Thyroid gland (tissue), 4 donors: ENCODE measurements around the gene LRRC41.

Experiments
- POLR2A ChIP-seq, 2 donors: fragments of 450-650 bp; IDR thresholded peaks; one replicate each; pipeline ENCODE4 v1.6.1; 2017; ENCODE audit warnings: antibody characterized with exemption in 2 of 2, mild to moderate bottlenecking in 2 of 2, moderate library complexity in 1 of 2
- TF ChIP-seq, protein P1 (sequence below), 6 experiments: fragments of 200-600 bp in 3 of 6; fragments of 450-650 bp in 3 of 6; sonication (generic) in 3 of 6; IDR thresholded peaks; one replicate each; pipeline ENCODE4 v1.5.1; 2016 to 2019; ENCODE audit warnings: antibody characterized with exemption in 6 of 6, mild to moderate bottlenecking in 2 of 6, inconsistent platforms in 1 of 6, moderate library complexity in 1 of 6

DNA sequence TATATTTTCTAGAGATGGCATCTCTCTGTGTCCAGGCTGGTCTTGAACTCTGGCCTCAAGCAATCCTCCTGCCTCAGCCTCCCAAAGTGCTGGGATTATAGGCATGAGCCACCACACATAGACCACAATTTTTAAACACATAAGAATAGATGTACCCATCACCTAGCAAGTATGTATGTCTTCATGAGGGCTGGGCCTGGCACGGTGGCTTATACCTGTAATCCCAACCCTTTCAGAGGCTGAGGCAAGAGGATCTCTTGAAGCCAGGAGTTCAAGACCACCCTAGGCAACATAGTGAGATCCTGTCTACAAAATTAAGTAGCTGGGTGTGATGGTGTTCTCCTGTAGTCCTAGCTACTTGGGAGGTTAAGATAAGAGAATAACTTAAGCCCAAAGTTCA, 13.9 kb upstream of the LRRC41 start:
- TF ChIP-seq, protein P1, sequence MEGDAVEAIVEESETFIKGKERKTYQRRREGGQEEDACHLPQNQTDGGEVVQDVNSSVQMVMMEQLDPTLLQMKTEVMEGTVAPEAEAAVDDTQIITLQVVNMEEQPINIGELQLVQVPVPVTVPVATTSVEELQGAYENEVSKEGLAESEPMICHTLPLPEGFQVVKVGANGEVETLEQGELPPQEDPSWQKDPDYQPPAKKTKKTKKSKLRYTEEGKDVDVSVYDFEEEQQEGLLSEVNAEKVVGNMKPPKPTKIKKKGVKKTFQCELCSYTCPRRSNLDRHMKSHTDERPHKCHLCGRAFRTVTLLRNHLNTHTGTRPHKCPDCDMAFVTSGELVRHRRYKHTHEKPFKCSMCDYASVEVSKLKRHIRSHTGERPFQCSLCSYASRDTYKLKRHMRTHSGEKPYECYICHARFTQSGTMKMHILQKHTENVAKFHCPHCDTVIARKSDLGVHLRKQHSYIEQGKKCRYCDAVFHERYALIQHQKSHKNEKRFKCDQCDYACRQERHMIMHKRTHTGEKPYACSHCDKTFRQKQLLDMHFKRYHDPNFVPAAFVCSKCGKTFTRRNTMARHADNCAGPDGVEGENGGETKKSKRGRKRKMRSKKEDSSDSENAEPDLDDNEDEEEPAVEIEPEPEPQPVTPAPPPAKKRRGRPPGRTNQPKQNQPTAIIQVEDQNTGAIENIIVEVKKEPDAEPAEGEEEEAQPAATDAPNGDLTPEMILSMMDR (IDR thresholded peaks at IDR 0.05): no peak
- TF ChIP-seq POLR2A (IDR thresholded peaks at IDR 0.05): no peak
